HG03521 (cell line): ENCODE data around the gene MYO7A.

Experiments used
- ATAC-seq: cut with Tn5 transposase; IDR thresholded peaks from one replicate; pipeline ENCODE4 v1.9.1; 2021; ENCODE audit warnings: mild to moderate bottlenecking, moderate library complexity; ENCODE audit not compliant: unreplicated experiment

MYO7A gene

DNA sequence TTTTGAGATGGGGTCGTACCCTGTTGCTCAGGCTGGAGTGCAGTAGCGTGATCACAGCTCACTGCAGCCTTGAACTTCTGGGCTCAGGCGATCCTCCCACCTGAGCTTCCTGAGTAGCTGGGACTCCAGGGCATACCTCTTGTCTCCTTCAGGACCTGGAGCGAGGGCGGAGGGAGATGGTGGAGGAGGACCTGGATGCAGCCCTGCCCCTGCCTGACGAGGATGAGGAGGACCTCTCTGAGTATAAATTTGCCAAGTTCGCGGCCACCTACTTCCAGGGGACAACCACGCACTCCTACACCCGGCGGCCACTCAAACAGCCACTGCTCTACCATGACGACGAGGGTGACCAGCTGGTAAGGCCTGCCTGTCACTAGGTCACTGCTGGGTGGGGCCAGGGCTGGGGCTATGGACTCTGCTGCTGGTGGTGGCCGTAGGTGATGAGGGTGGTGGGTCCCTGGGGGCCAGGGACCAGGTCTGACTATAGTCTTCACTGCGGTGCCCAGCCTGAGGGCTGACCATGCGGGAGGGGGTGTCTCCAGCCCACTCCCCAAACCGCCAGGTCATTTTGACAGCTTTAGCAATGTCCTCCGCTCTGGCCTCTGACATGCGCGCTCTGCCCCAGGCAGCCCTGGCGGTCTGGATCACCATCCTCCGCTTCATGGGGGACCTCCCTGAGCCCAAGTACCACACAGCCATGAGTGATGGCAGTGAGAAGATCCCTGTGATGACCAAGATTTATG is 53.9 kb downstream of the MYO7A start:
- ATAC-seq = no peak

DNA sequence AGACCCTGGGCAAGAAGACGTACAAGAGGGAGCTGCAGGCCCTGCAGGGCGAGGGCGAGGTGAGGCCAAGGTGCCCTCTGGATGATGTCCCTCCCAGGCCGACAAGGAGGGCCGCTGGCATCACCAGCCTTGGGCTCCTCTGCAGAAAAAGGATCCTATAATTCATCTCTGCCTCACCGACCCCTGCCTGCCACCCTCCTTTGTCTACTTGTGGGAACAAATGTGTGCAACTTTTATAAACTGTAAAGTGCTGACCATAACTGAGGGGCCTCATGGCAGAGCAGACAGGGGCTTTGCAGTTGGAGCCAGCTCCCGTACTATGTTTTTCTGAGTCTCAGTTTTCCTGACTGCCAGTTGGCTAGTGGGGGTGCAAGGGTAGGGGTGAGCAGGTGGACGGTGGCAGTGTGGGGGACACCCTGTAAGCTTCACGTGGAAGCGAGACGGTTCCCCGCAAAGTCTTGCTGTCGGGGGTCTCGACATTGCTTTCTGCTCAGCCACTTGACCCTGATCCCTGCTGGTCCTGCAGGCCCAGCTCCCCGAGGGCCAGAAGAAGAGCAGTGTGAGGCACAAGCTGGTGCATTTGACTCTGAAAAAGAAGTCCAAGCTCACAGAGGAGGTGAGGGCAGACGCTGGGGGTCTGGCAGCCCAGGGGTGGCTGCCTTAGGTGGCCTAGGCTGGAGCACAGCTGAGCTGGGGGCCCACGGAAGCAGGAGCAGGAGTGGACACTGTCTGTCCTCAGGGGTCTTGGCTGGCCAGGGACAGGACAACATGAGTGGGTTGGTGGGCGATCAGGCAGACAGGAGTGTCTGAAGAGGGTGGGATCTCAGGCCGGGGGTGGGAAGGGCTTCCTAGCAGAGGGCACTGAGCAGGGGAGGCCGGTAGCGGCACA is 54.7 kb downstream of the MYO7A start:
- no peak for ATAC-seq

DNA sequence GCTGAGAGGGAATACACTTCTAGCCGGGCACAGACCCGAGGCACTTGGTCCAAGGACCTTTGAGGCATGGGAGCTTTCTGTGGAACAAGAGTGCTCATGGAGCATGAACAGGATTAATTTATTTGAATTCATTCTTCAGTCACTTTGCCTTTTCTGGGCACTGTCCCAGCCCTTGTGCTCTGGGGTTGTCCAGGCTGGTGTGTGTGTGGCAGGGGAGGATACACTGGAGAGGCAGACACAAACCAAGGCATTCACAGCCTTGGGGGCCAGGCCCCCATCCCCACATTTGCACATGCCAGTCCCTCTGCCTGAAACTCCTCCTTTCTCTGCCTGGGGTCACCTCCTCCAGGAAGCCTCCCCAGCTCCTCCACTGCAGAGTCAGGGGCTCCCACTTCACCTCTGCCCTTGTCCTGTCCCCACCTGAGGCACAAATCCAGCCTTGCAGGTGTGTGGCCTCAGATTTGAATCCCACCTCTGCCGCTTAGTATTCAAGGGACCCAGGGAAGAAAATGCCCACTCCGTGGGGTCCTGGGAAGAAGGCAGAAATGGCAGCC is 55.5 kb downstream of the MYO7A start:
- no peak for ATAC-seq

DNA sequence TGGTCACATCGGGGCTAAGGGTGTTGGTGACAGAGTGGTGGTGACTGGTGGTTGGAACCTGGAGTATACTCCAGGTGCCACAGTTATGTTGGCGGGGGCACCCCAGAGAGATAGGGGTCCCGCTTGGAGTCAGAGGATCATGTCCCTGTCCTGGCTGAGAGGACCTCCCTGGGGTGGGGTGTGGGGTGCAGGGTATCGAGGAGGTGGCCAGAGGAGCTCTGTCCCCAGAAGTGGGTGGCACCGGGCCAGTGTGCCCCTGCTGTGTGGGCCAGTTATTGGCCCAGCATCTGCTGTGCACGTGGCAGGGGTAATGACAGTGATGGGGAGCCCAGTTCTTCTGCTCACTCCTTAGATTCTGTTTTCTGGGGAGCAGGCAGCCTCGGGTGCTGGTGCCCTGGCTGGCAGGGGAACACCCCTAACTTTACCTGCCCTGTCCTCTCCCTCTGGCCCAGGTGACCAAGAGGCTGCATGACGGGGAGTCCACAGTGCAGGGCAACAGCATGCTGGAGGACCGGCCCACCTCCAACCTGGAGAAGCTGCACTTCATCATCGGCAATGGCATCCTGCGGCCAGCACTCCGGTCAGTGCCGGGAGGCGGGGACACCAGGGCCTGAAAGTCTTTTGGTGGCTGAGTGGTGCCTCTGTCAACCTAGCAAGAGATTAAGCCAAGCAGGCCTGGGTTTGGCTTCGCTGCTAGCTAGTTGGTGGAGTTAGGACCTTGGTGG is 56.3 kb downstream of the MYO7A start:
- ATAC-seq = no peak

DNA sequence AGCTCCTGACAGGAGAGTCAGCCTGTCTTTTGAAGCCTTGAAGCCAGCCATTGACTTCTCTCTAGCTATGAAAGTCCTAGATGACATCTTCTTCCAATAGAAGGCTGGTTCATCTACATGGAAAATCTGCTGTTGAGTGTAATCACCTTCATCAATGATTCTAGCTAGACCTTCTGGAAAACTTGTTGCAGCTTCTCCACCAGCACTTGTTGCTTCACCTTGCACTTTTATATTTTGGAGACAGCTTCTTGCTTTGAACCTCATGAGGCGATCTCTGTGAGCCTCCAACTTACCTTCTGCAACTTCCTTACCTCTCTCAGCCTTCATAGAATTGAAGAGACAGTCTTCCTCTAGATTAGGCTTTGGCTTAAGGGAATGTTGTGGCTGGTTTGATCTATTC is 58.3 kb downstream of the MYO7A start:
- ATAC-seq = no peak

DNA sequence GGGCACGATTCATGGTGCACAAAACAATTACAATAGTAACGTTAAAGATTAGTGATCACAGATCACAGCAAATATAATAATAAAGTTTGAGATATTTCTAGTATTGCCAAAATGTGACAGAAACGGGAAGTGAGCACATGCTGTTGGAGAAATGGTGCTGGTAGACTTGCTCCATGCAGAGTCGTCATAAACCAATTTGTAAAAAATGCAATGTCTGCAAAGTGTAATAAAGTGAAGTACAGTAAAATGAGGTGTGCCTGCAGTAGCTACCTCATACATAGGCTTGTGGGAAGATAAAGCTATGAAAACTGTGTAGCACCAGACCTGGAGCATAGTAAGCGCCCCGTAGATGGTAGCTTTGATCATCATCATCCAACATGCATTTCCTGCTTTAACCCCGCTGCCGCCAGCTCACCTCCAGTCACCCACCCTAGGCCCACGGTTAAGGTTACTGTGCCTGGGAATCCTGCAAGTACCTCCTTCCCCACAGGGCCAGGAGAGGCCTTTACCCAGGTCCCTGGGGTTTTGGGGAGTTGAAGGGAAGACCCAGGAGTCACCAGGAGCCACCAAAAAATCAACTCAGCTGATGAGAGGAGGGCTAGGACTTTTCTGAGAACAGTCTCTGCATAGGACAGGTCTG is 59.2 kb downstream of the MYO7A start:
- no peak for ATAC-seq

DNA sequence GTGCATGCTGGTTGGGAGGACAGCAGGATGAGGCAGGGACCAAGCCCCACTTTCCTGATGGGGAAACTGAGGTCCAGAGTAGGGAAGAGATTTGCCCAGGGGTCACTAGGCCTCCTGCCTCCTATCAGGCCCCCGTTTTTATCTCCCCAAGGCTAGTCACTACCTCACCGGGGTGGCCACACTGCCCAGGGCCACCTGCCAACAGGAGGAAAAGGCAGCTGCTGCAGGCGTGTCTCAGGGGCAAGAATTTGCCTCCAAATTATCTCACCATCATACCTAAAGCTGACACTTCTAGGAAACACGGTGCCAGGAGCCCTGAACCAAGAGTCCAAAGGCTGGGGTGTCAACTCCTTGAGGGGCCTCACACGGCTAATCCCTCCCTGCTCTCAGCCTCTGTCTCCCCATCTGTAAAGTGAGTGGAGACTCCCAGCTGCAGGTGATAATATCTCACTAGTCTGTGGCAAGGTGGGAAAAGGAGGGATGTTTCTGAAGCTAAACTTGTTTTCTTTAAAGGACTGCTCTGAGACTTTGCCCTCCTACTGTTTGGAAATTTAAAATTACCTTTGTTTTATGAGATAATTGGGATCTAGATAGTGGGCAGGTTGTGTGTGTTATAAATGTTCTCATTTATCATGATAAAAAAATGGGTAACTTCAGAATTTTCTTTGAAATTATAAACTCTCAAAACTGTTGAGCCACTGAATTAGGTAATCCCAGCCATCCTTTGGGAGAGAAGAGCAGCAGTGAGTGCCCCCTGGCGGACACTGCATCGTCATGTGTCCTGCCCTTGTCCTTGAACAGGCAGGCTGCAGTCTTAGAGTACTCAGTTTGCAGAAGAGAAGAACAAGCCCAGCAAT is 60.0 kb downstream of the MYO7A start:
- no peak for ATAC-seq

DNA sequence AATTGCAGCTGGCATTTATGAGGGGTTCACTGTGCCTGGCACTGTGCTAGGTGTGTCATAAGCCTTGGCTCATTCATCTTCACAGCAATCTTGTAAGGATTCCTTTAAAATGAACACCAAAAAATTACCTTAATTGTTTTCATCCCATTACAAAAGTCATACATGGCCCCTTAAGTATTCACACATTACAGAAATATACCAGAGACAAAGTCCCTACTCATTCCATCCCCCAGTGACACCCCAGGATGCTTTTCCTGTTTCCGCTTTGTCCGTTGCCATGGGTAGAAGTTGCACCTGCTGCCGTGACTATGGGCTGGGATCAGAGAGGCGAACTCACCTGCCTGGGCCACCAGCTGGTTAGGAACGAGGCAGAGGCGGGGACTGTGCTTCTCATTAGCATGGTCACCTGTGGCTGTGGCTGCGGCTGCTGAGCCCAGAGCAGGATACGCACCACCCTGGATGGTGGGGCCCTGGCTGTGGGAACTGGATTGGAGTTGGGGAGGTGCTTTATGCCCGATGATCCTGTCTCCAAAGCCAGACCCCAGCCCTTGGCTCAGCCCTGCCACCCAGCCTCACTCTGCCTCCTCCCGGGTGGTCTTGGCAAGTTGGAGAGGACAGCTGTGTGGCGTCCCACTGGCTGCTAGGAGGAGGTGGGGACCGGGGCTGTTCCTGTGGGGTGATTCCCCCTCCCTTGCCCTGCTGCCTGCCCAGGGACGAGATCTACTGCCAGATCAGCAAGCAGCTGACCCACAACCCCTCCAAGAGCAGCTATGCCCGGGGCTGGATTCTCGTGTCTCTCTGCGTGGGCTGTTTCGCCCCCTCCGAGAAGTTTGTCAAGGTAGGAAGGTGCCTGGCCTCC is 60.8 kb downstream of the MYO7A start:
- no peak for ATAC-seq

DNA sequence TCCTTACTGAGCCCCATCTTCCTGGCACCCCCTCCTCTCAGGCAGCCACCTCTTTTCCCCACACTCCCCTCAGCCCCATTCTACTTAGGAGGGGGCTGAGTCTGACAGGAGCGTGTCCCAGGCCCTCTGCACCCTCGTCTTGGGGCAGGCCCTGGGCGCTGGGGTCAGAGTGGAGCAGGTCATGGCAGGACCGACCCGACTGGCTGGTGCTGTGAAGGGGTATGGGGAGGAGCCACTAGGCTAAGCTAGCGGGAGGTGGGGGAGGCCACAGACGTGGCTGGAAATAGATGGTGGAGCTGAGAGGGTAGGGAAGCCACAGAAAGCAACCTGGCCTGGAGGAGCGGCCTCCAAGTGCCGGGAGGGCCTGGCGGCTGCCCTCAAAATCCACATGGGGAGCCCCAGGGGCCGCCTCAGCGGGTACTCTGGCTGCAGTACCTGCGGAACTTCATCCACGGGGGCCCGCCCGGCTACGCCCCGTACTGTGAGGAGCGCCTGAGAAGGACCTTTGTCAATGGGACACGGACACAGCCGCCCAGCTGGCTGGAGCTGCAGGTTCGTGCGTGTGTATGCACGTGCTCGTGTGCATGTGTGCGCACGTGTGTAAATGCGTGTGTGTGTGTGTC is 61.7 kb downstream of the MYO7A start:
- ATAC-seq = no peak

DNA sequence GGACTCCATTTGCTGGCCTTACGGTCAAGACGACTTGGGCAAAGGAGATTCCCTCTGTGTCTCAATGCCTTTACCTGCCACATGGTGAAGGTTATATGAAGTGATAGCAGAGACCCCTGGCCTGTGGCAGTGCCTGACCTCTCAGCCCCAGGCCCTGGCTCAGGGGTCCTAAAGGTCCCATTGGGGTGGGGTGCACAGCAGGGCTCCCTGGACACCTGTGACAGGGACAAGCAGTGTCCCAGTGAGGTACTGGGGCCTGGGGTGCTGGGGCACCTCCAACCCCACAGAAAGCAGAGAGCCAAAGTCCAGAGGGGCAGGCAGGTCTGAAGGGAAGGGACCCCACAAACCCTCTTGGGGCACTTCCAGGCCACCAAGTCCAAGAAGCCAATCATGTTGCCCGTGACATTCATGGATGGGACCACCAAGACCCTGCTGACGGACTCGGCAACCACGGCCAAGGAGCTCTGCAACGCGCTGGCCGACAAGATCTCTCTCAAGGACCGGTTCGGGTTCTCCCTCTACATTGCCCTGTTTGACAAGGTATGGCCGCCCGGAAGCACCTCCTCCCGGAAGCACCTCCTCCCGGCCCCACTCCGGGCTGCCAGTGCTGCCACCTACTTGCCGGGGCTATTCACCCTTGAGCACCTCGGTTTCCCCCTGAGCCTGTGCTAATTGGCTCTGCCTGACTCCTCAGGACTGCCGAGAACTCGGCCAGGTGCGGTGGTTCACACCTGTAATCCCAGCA is 62.5 kb downstream of the MYO7A start:
- ATAC-seq = no peak

DNA sequence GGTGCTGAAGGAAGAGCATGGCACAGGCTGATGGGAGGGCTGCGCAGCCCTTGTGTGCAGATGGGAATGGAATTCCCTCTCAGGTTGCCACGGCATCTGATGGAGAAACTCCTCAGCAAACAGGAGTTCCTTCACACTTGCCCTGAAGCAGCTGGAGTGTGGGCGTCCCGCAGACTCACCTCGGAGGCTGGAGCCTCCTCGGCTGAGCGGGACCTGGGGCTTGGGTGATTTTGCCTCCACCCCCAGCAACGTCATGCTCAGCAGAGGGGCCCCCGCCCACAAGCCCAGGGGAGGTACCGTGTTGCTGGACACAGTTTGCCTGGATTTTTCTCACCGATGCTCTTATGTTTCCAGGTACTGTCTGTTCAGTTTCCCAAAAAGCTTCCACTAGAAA is 63.4 kb downstream of the MYO7A start:
- ATAC-seq = no peak

DNA sequence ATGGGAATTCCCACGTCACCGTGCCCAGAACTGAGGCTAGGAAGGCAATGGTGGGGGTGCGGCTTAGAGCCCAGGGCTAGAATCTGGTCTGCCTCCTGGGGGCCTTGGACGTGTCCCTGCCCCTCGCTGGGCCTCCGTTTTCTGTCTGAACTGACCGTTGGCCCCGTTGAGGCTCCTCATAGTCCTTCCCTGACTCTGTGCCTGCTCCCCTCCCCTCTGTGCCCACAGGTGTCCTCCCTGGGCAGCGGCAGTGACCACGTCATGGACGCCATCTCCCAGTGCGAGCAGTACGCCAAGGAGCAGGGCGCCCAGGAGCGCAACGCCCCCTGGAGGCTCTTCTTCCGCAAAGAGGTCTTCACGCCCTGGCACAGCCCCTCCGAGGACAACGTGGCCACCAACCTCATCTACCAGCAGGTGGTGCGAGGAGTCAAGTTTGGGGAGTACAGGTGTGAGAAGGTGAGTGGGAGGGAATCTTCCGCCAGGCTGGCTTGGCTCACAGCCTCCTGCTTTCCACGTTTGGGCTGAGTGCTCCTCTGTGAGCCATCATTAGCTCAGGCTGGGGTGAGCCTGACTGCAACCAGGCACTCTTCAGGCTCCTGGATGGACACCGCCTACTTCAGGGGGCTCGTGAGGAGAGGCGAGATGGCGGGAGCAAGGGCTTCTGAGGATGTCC is 63.9 kb downstream of the MYO7A start:
- ATAC-seq = no peak

DNA sequence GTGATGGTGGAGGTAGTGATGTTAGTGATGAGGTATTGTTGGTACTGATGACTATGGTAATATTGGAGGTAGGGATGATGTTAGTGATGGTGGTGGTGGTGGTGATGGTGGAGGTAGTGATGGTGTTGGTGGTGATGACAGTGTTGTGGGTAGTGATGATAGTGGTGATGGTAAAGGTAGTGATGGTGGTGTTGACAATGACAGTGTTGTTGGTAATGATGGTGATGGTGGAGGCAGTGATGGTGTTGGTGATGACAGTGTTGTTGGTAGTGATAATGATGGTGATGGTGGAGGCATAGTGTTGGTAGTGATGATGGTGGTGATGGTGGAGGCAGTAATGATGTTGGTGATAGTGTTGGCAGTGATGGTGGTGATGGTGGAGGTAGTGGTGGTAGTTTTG is 65.1 kb downstream of the MYO7A start:
- ATAC-seq = no peak

DNA sequence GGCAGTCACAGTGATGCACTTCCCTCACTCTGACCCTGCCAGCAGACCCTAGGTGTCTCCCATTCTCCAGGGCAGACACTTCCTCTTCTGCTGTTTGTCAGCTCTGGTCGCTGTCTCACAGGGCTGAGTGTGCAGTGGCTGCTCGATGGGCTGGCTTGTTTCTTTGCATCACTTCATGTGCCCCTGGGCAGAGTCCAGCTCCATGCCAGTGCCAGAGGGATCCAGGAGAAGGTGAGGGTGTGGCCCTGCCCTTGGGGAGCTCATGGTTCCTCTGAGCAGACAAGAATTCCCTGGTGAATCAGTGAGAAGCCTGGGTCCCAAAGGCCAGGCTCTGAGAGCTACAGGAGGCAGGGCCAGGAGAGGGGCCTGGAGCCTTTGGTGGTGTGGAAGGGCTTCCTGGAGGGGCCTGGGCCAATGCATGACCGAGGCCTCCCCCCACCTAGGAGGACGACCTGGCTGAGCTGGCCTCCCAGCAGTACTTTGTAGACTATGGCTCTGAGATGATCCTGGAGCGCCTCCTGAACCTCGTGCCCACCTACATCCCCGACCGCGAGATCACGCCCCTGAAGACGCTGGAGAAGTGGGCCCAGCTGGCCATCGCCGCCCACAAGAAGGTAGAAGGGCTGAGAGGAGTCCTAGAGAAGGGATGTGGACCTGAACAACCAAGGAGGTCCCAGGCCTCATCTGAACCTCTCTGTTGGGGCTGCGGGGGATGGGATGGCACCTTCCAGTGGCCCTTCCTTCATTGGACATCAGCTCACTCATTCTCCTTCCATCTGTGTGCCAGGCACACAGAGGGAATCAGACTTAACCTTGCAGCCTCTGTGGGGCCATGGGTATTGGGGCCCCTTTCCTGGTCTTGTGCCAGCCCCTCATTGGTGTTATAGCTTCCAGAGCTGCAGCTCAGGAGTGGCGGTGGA is 66.1 kb downstream of the MYO7A start:
- ATAC-seq = no peak

DNA sequence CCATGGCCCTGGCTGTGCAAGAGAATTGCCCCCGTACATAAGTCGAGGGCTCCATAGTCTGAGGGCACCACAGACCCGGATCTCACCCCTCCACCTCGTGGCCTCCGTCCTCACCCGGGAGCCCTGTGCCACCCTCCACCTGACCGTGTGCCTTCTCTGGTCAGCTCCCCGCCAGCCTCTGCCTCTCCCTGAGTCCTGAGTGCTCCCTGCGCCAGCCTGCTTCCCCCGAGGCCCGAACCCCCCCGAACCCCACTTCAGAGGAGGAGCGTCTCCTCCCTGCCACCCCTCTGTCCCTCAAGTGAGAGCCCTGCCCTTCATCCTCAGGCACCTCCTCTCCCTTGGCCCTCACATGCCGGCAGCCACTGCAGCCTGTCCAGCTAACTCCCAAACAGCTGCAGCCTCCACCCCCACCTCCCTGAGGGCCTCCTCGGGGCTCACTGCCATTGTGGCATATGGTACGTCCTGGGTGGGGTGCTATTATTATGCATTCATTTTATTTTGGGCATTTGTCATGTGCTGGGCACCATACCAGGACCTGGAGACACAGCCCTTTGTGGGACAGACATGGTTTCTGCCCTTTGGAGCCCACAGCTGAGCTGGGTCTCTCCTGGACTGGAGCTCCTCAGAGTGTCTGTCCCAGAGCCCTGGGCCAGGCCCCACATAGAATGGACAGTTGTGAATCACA is 67.2 kb downstream of the MYO7A start:
- no peak for ATAC-seq

DNA sequence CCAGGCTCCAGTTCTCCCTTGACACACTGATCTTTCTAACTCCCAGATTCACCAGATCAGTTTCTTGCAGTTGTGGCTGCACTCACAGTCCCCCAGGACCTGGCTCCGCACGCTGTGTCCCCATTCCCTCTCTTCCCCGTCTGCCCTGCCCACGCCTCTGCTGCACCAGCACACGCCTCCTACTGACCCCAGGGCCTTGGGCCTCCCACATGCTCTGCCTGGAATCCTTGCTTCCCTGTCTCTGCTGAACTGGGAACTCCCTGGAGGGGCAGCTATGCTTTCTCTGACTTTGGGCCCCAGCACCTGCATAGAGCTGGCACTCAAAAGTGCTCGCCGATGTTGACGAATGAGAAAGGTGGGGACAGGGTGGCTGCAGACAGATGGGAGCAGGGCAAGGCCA is 68.9 kb downstream of the MYO7A start:
- no peak for ATAC-seq
